Epithelial cell of esophagus (primary cell): ENCODE results near the gene TNKS1BP1.
"Not testable (repeated sequence)": the region's sequence is repeated elsewhere in the genome, so short reads cannot be mapped to it uniquely, and the experiment has no call there.

Source experiments
- DNase-seq: peaks from one replicate; pipeline ENCODE4 v3.0.0; 2010; ENCODE audit warnings: low read depth
- H3K4me3 ChIP-seq: 2 replicates; pipeline ENCODE4 v1.5.1; 2011; ENCODE audit warnings: mild to moderate bottlenecking, low read length, control low read depth
- CTCF ChIP-seq: IDR thresholded peaks from 2 replicates; pipeline ENCODE4 v1.5.1; 2011; ENCODE audit warnings: low read depth, mild to moderate bottlenecking, low read length, control low read depth, inconsistent platforms; ENCODE audit not compliant: insufficient read depth; ENCODE audit errors: missing control alignments

TNKS1BP1 gene

GRCh38 chr11:57364851-57365660 is 40.3 kb upstream of the TNKS1BP1 start:
- TF ChIP-seq CTCF = no peak

GRCh38 chr11:57363131-57364080 is 38.7 kb upstream of the TNKS1BP1 start:
- TF ChIP-seq CTCF = no peak
- no peak overlapping the region for H3K4me3 ChIP-seq
- no peak for DNase-seq

More at GRCh38 chr11:57364851-57365660, 40.3 kb upstream of the TNKS1BP1 start:
- H3K4me3 ChIP-seq = no peak overlapping the region
- DNase-seq = no peak

GRCh38 chr11:57361926-57362325 is 37.2 kb upstream of the TNKS1BP1 start:
- no peak overlapping the region for H3K4me3 ChIP-seq
- no peak for DNase-seq
- TF ChIP-seq CTCF = no peak

- H3K4me3 ChIP-seq, DNase-seq: not testable (repeated sequence)
Observed at GRCh38 chr11:57361420-57361819, 36.7 kb upstream of the TNKS1BP1 start.

- DNase-seq = no peak
- TF ChIP-seq CTCF = no peak
- no peak overlapping the region for H3K4me3 ChIP-seq
Observed at GRCh38 chr11:57360991-57361390, 36.2 kb upstream of the TNKS1BP1 start.

- H3K4me3 ChIP-seq = no peak overlapping the region
- TF ChIP-seq CTCF = no peak
- no peak for DNase-seq
Observed at GRCh38 chr11:57359896-57360690, 35.3 kb upstream of the TNKS1BP1 start.
